Natural killer cell (primary cell): Measurements from ENCODE around the gene PCLAF. TPM values are rescaled to one million over a fixed set of nuclear protein-coding genes. Genes with fewer than 3 reads are reported as not detected.
"Not testable (repeated sequence)": the region's sequence is repeated elsewhere in the genome, so short reads cannot be mapped to it uniquely, and the experiment has no call there.

Source experiments
- ATAC-seq, 3 donors: fragments of 150-1000 bp in 2 of 3; fragments of 200-7000 bp in 1 of 3; cut with Tn5 transposase; 1 replicate in 1 of 3; 2 replicates in 2 of 3; pipeline ENCODE4 v1.10.0; 2021; ENCODE audit warnings: mild to moderate bottlenecking in 2 of 3, moderate library complexity in 2 of 3
- DNase-seq, 2 donors: peaks; one replicate each; pipeline versions ENCODE4 v3.0.0 to v3.0.0-alpha.2; 2013 to 2021; ENCODE audit warnings: mixed read lengths in 1 of 2
- H3K27ac ChIP-seq: one replicate; pipeline ENCODE4 v1.5.1; 2013; ENCODE audit warnings: mild to moderate bottlenecking, low read length
- H3K27me3 ChIP-seq: one replicate; pipeline ENCODE4 v1.6.1; 2013; ENCODE audit warnings: low read length; ENCODE audit not compliant: control insufficient read depth, insufficient read depth
- H3K36me3 ChIP-seq: one replicate; pipeline ENCODE4 v1.6.1; 2013; ENCODE audit warnings: low read length; ENCODE audit not compliant: control insufficient read depth, insufficient read depth
- H3K4me1 ChIP-seq: one replicate; pipeline ENCODE4 v1.6.1; 2013; ENCODE audit warnings: low read length; ENCODE audit not compliant: control insufficient read depth, insufficient read depth
- H3K4me3 ChIP-seq: one replicate; pipeline ENCODE4 v1.5.1; 2013; ENCODE audit warnings: low read length
- H3K9me3 ChIP-seq: one replicate; pipeline ENCODE4 v1.6.1; 2013; ENCODE audit warnings: low read length; ENCODE audit not compliant: control insufficient read depth, insufficient read depth
- H3K27ac Mint-ChIP-seq, 2 donors: one replicate each; pipeline ENCODE4 v1.8.0; 2022; ENCODE audit warnings: mild to moderate bottlenecking in 2 of 2, mixed read lengths in 2 of 2, moderate library complexity in 1 of 2
- H3K27me3 Mint-ChIP-seq, 2 donors: one replicate each; pipeline ENCODE4 v1.8.0; 2022; ENCODE audit warnings: low read depth in 2 of 2, mixed read lengths in 2 of 2
- H3K36me3 Mint-ChIP-seq: one replicate; pipeline ENCODE4 v1.8.0; 2022; ENCODE audit warnings: mixed read lengths
- H3K4me1 Mint-ChIP-seq, 2 donors: one replicate each; pipeline ENCODE4 v1.8.0; 2022; ENCODE audit warnings: mixed read lengths in 2 of 2
- H3K4me3 Mint-ChIP-seq: one replicate; pipeline ENCODE4 v1.8.0; 2022; ENCODE audit warnings: mild to moderate bottlenecking, moderate library complexity, mixed read lengths
- H3K9me3 Mint-ChIP-seq, 2 donors: one replicate each; pipeline ENCODE4 v1.8.0; 2022; ENCODE audit warnings: mixed read lengths in 2 of 2
- WGBS: methylation state at CpG from one replicate; pipeline ENCODE4 v1.1.7; 2013; ENCODE audit warnings: missing lambda C conversion rate; ENCODE audit not compliant: insufficient coverage; 5-methylcytosine and 5-hydroxymethylcytosine counted together
- intact Hi-C: fragments of 100-400 bp; cut with micrococcal nuclease; formaldehyde crosslinking; loops from one replicate; pipeline ENCODE4 v1.14.2; 2022
- total RNA-seq, 4 donors: library from RNA; stranded (reverse); fragments of 120-200 nt in 1 of 4; gene quantifications; one replicate each; pipeline versions ENCODE4 v1.2.3 to v1.2.4, GENCODE V29; 2013 to 2022
- TF ChIP-seq, protein P1 (sequence below): fragments of 200-600 bp; IDR thresholded peaks from one replicate; pipeline ENCODE4 v1.8.0; 2022; ENCODE audit warnings: antibody characterized with exemption

PCLAF gene
- total RNA-seq, 3 donors from 2014 or later (not counting 1 experiment from before 2014, with no cell fraction given) = 1.4 to 2.2 (median 1.9) TPM

GRCh38 chr15:64351265-64351664 is 30.0 kb downstream of the PCLAF start:
- Mint-ChIP-seq H3K27ac (no peak overlapping the region), H3K27me3 (no peaks in the 10 kb centered on the region), H3K9me3 (no peaks in the 10 kb centered on the region), H3K4me3 (no peak overlapping the region), H3K36me3 (no peaks in the 10 kb centered on the region), H3K4me1 (peaks cover 21 to 22% of the 10 kb centered on the region in 2 donors)
- peaks cover 8% of the 10 kb centered on the region for H3K4me1 ChIP-seq
- no peak for DNase-seq
- WGBS = 90% methylated on average over 5 of the region's 7 CpGs
- H3K36me3 ChIP-seq = peaks cover 2% of the 10 kb centered on the region
- no peak overlapping the region for H3K4me3 ChIP-seq
- intact Hi-C loops = no loop called here
- H3K27me3 ChIP-seq = no peaks in the 10 kb centered on the region
- no peak for ATAC-seq
- H3K9me3 ChIP-seq = no peaks in the 10 kb centered on the region
- TF ChIP-seq, protein P1, sequence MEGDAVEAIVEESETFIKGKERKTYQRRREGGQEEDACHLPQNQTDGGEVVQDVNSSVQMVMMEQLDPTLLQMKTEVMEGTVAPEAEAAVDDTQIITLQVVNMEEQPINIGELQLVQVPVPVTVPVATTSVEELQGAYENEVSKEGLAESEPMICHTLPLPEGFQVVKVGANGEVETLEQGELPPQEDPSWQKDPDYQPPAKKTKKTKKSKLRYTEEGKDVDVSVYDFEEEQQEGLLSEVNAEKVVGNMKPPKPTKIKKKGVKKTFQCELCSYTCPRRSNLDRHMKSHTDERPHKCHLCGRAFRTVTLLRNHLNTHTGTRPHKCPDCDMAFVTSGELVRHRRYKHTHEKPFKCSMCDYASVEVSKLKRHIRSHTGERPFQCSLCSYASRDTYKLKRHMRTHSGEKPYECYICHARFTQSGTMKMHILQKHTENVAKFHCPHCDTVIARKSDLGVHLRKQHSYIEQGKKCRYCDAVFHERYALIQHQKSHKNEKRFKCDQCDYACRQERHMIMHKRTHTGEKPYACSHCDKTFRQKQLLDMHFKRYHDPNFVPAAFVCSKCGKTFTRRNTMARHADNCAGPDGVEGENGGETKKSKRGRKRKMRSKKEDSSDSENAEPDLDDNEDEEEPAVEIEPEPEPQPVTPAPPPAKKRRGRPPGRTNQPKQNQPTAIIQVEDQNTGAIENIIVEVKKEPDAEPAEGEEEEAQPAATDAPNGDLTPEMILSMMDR = no peak
- H3K27ac ChIP-seq = no peak overlapping the region

DNA sequence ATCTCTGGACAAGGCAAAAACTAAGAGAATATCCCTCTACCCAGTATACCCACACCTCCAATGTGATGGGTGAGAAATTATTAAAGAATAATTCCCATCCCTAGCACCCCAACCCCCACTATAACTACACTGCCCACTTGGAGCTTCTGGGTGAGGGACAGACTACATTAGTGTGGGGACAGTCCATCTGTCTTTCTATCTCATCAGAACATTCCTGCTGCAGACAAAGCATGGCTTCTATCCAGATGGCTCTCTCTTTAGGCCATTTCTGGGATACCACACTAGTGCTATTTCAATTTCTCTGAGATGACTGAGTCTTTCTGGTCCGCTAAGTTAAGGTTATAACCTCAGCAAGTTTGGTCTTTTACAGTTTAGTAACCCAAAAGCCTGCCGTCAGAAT is 31.9 kb downstream of the PCLAF start:
- Mint-ChIP-seq H3K4me1 (peaks cover 12 to 13% of the 10 kb centered on the region in 2 donors), H3K27me3 (no peaks in the 10 kb centered on the region), H3K27ac (no peak overlapping the region), H3K9me3 (no peaks in the 10 kb centered on the region), H3K4me3 (no peak overlapping the region), H3K36me3 (no peaks in the 10 kb centered on the region)
- DNase-seq (no peak), ATAC-seq (no peak)
- TF ChIP-seq, protein P1 = no peak
- 100% methylated on average over 2 of the region's 2 CpGs for WGBS
- H3K27ac ChIP-seq = no peak overlapping the region
- no peaks in the 10 kb centered on the region for H3K9me3 ChIP-seq
- H3K36me3 ChIP-seq = peaks cover 2% of the 10 kb centered on the region
- H3K27me3 ChIP-seq = no peaks in the 10 kb centered on the region
- no peak overlapping the region for H3K4me3 ChIP-seq
- H3K4me1 ChIP-seq = no peaks in the 10 kb centered on the region
- intact Hi-C loops = no loop called here

GRCh38 chr15:64348455-64348854 is 32.8 kb downstream of the PCLAF start:
- Mint-ChIP-seq H3K4me3 (no peak overlapping the region), H3K9me3 (no peaks in the 10 kb centered on the region), H3K36me3 (no peaks in the 10 kb centered on the region), H3K4me1 (peaks cover 13 to 17% of the 10 kb centered on the region in 2 donors), H3K27ac (no peak overlapping the region), H3K27me3 (no peaks in the 10 kb centered on the region)
- Histone ChIP-seq H3K9me3 (no peaks in the 10 kb centered on the region), H3K36me3 (peaks cover 2% of the 10 kb centered on the region), H3K27ac (no peak overlapping the region), H3K4me1 (no peaks in the 10 kb centered on the region), H3K27me3 (no peaks in the 10 kb centered on the region), H3K4me3 (no peak overlapping the region)
- WGBS = no CpG with 5 or more reads among the region's 1 CpG
- intact Hi-C loops = no loop called here
- DNase-seq = no peak
- TF ChIP-seq, protein P1 = no peak
- no peak for ATAC-seq

DNA sequence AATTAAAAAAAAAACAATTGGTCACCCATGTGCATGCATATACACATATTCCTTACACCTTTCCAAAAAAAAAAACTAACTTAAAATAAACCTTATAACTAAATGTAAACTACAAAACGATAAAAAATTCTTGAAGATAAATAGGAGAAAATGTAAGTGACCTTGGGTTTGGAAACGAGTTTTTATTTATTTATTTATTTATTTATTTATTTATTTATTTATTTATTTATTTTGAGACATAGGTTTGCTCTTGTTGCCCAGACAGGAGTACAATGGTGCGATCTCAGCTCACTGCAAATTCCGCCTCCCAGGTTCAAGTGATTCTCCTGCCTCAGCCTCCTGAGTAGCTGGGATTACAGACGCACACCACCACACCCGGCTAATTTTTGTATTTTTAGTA is 35.0 kb downstream of the PCLAF start:
- H3K9me3 Mint-ChIP-seq, H3K27me3 Mint-ChIP-seq, H3K4me3 ChIP-seq, intact Hi-C loops, DNase-seq, H3K36me3 Mint-ChIP-seq, H3K27ac ChIP-seq, H3K27me3 ChIP-seq, H3K4me1 ChIP-seq, H3K9me3 ChIP-seq, ATAC-seq, H3K27ac Mint-ChIP-seq, H3K4me3 Mint-ChIP-seq: not testable (repeated sequence)
- peaks cover 13% of the 10 kb centered on the region for H3K36me3 ChIP-seq
- H3K4me1 Mint-ChIP-seq = peaks cover 15 to 33% of the 10 kb centered on the region in 2 donors
- 100% methylated on average over 4 of the region's 6 CpGs for WGBS
